PC-9 (cell line): Measurements from ENCODE around the gene DHFR. TPM values are rescaled to one million over a fixed set of nuclear protein-coding genes. Genes with fewer than 3 reads are reported as not detected.
A peak's percentile ranks its signal among the peaks of the same experiment; 100 is the strongest.

ENCODE experiments used
- BruUV-seq: library from RNA; stranded (reverse); fragments of 400-500 nt; replicated peaks from 2 replicates; lab custom pipeline; 2021; lab: Mats Ljungman, UMichigan
- CTCF ChIA-PET: fragments of 300-600 bp; sonication (Branson Sonifier 250); formaldehyde crosslinking; loops from one replicate; lab custom pipeline; 2022; ENCODE audit warnings: antibody characterized with exemption; lab: Charles Lee
- POLR2A ChIA-PET: fragments of 300-600 bp; sonication (Branson Sonifier 250); formaldehyde crosslinking; loops from one replicate; lab custom pipeline; 2022; ENCODE audit warnings: antibody characterized with exemption; ENCODE audit not compliant: unreplicated experiment; lab: Charles Lee
- DNase-seq, 2 experiments: peaks; one replicate each; pipeline versions ENCODE4 v3.0.0 to v3.0.0-alpha.2; 2015 to 2022; ENCODE audit warnings: mixed read lengths in 1 of 2
- H2AFZ ChIP-seq: fragments of 200-600 bp; sonication (generic); 2 replicates; pipeline ENCODE4 v1.8.1; 2017; ENCODE audit warnings: antibody characterized with exemption
- H3F3A ChIP-seq: fragments of 200-600 bp; sonication (generic); 2 replicates; pipeline ENCODE4 v1.8.1; 2017; ENCODE audit warnings: antibody characterized with exemption, mild to moderate bottlenecking, low read depth; ENCODE audit not compliant: insufficient read depth
- H3K27ac ChIP-seq: fragments of 200-600 bp; sonication (generic); 2 replicates; pipeline ENCODE4 v1.6.1; 2016; ENCODE audit warnings: mixed run types
- H3K27me3 ChIP-seq: fragments of 200-600 bp; sonication (generic); 2 replicates; pipeline ENCODE4 v1.6.1; 2016; ENCODE audit warnings: low read depth, mixed run types; ENCODE audit not compliant: insufficient read depth
- H3K36me3 ChIP-seq: fragments of 200-600 bp; sonication (generic); 2 replicates; pipeline ENCODE4 v1.6.1; 2016; ENCODE audit warnings: low read depth, mixed run types
- H3K4me1 ChIP-seq: fragments of 200-600 bp; sonication (generic); replicated peaks from 2 replicates; pipeline ENCODE4 v1.6.1; 2016; ENCODE audit warnings: mixed run types; ENCODE audit not compliant: insufficient read depth
- H3K4me2 ChIP-seq: fragments of 200-600 bp; sonication (generic); 2 replicates; pipeline ENCODE4 v1.6.1; 2017; ENCODE audit warnings: mixed run types
- H3K4me3 ChIP-seq: fragments of 200-600 bp; sonication (generic); 2 replicates; pipeline ENCODE4 v1.6.1; 2016; ENCODE audit warnings: mixed run types
- H3K79me2 ChIP-seq: fragments of 200-600 bp; sonication (generic); 2 replicates; pipeline ENCODE4 v1.6.1; 2017; ENCODE audit warnings: low read depth, mixed run types
- H3K9me2 ChIP-seq: fragments of 200-600 bp; sonication (generic); 2 replicates; pipeline ENCODE4 v1.8.1; 2017; ENCODE audit warnings: mild to moderate bottlenecking; ENCODE audit not compliant: insufficient read depth
- H3K9me3 ChIP-seq: fragments of 200-600 bp; sonication (generic); 2 replicates; pipeline ENCODE4 v1.8.1; 2016; ENCODE audit warnings: low read depth; ENCODE audit not compliant: insufficient read depth
- H4K20me1 ChIP-seq: fragments of 200-600 bp; sonication (generic); 2 replicates; pipeline ENCODE4 v1.8.1; 2017; ENCODE audit not compliant: insufficient read depth
- CTCF ChIP-seq: fragments of 200-600 bp; sonication (generic); conservative IDR thresholded peaks from 2 replicates; pipeline ENCODE4 v1.6.1; 2017; ENCODE audit warnings: mixed run types, antibody characterized with exemption, mild to moderate bottlenecking, moderate library complexity
- EZH2 ChIP-seq: fragments of 200-600 bp; sonication (generic); IDR thresholded peaks from 2 replicates; pipeline ENCODE4 v1.8.0; 2017; ENCODE audit warnings: antibody characterized with exemption, low read depth
- intact Hi-C: fragments of 100-400 bp; cut with micrococcal nuclease; formaldehyde crosslinking; loops from one replicate; pipeline ENCODE4 v1.10.0; 2022; ENCODE audit not compliant: unreplicated experiment
- total RNA-seq: library from RNA; stranded (reverse); gene quantifications from 2 replicates; pipeline ENCODE4 v1.2.3, GENCODE V29; 2021

The DHFR gene
- total RNA-seq, 1 experiment from 2014 or later: 45.3 TPM

GRCh38 chr5:80689627-80690026 lies 34.8 kb upstream of the DHFR start:
- no TSS peak for BruUV-seq

DNA sequence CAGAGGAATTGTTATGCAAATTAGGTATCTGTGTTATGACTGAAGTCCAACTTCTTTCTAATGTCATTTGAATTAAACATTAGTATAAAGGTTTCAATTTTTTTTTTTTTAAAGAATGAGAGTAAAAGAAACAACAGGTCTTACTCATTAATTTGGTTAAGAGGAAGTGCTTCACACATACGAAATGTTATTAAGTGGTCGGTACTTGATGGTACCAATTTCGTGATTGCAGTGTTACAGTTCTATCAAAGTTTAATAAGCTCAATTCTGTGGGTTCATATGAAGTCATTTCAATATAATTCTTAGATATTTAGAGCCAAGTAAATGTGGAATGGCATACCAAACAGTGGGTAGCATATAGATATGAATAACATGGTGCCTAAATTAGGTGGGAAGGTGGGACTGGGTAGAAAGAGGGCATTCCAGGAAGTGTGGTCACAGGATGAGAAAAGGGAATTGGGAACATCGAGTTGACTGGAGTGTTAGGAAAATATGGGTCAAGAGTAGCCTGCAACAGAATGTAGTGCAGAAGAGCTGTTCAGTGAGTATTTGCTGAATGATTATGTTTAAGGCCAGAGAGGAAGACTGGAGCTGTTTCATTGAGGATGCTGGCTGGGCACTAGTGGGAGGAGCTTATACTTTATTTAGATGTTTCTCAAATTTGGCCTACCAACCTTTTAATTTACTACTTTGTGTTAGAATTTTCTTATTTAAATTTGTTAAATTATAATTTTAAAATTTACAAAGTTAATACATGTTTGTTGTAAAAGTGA lies 34.1 kb upstream of the DHFR start:
- Histone ChIP-seq H3K4me1 (no peaks in the 10 kb centered on the region), H3K36me3 (no peaks in the 10 kb centered on the region), H3K27me3 (no peaks in the 10 kb centered on the region), H3K4me2 (no peak overlapping the region), H3K79me2 (no peaks in the 10 kb centered on the region), H3K9me2 (no peaks in the 10 kb centered on the region), H3K9me3 (no peaks in the 10 kb centered on the region), H3K27ac (no peak overlapping the region), H2AFZ (no peak overlapping the region), H4K20me1 (no peaks in the 10 kb centered on the region; the same call in 1 of the 2 replicates), H3F3A (peaks cover 4% of the 10 kb centered on the region; the same call in 1 of the 2 replicates), H3K4me3 (no peak overlapping the region)
- intact Hi-C loops: no loop called here
- DNase-seq: no peak
- TF ChIP-seq CTCF (no peak), EZH2 (no peak)
- CTCF ChIA-PET: no interaction called here
- no TSS peak for BruUV-seq
- POLR2A ChIA-PET: no interaction called here

More at GRCh38 chr5:80689627-80690026, 34.8 kb upstream of the DHFR start:
- H3K27ac ChIP-seq: no peak overlapping the region
- no peak overlapping the region for H3K4me3 ChIP-seq
- H3K27me3 ChIP-seq: no peaks in the 10 kb centered on the region
- DNase-seq: no peak
- no peak for TF ChIP-seq EZH2
- TF ChIP-seq CTCF: no peak
- no peak overlapping the region for H2AFZ ChIP-seq
- CTCF ChIA-PET: no interaction called here
- no peaks in the 10 kb centered on the region for H3K9me2 ChIP-seq
- intact Hi-C loops: no loop called here
- no peaks in the 10 kb centered on the region for H3K36me3 ChIP-seq
- no peaks in the 10 kb centered on the region; the same call in 1 of the 2 replicates for H4K20me1 ChIP-seq
- H3F3A ChIP-seq: peaks cover 4% of the 10 kb centered on the region; the same call in 1 of the 2 replicates
- no peak overlapping the region for H3K4me2 ChIP-seq
- no peaks in the 10 kb centered on the region for H3K4me1 ChIP-seq
- POLR2A ChIA-PET: no interaction called here
- no peaks in the 10 kb centered on the region for H3K9me3 ChIP-seq
- H3K79me2 ChIP-seq: no peaks in the 10 kb centered on the region

DNA sequence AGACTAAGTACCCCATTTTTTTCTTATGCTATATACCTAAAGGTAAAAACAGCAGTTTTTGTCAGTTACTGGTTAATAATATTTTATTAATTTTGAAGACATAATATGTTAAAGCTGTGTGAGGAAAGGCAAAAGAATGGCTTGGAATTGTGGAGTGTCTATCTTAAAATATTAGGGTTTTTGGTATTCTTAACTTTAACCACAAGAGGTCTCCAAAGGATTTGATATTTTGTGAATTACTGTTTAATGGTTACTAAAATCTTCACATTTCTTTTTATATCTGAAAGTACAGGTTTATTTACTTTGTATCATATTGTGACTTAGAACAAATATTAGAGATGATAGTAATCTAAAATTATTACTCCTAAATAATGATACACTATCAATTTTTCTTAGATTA lies 32.0 kb upstream of the DHFR start:
- peak; percentile 67 for TF ChIP-seq CTCF
- TF ChIP-seq EZH2: no peak
- Histone ChIP-seq H3F3A (peaks cover 4% of the 10 kb centered on the region; the same call in 1 of the 2 replicates), H3K27ac (no peak overlapping the region), H3K4me1 (no peaks in the 10 kb centered on the region), H3K4me2 (no peak overlapping the region), H3K9me2 (no peaks in the 10 kb centered on the region), H3K36me3 (peaks cover 2% of the 10 kb centered on the region; the same call in 1 of the 2 replicates), H4K20me1 (no peaks in the 10 kb centered on the region; the same call in 1 of the 2 replicates), H2AFZ (no peak overlapping the region), H3K79me2 (no peaks in the 10 kb centered on the region), H3K4me3 (no peak overlapping the region), H3K9me3 (no peaks in the 10 kb centered on the region), H3K27me3 (no peaks in the 10 kb centered on the region)
- peak in 1 of 2 experiments; percentile 35 for DNase-seq
- BruUV-seq: no TSS peak
- ChIA-PET CTCF (interaction anchor here (0.7 kb wide), 1 partner anchor 23 kb away, joined by 3 read pairs; no protein-coding TSS in a partner anchor), POLR2A (interaction anchor here (0.9 kb wide), 1 partner anchor 762 kb away, joined by 9 read pairs; no protein-coding TSS in a partner anchor)
- intact Hi-C loops: loop anchor here (2.0 kb wide), 2 partner anchors 478 to 508 kb away; no protein-coding TSS in a partner anchor
